ENCODE results near the gene APOLD1.

DNA sequence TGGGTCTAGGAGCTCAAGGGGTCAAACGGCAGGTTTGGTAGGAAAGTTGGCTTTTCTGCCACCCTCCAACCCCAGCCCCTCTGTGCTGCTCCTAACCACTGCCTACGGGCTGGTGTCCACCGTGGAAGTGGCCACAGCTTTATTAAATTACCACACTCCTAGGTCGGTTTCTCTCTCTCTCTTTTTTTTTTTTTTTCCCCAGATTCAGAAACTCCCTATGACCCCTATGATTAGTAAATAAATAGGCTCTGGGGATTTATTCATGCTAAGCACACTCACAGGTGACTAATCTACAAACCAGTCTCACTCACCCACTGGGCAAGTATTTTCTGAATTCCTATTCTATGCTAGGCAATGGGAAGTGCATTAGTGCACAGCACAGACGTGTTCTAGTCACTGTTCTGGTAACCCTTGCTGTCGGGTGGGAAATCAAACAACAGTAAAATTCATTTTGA is 19.0 kb downstream of the APOLD1 start:
- TF ChIP-seq FOSB (CRISPR knock-in tag; IDR thresholded peaks at IDR 0.05) (no peak), CTCF (IDR thresholded peaks at IDR 0.05) (no peak), POLR2A (IDR thresholded peaks at IDR 0.05; ENCODE audit: low read length) (no peak), POLR2AphosphoS2 (conservative IDR thresholded peaks at IDR 0.05; ENCODE audit: low read length) (no peak), TFCP2L1 (CRISPR knock-in tag; IDR thresholded peaks at IDR 0.05) (no peak), RCOR1 (IDR thresholded peaks at IDR 0.05; ENCODE audit: low read depth, low read length) (no peak), EP300 (IDR thresholded peaks at IDR 0.05) (no peak), RNF2 (IDR thresholded peaks at IDR 0.05; ENCODE audit: borderline replicate concordance, low read depth) (no peak)
